ENCODE data around the gene EXOG.

The EXOG gene

GRCh38 chr3:38496131-38496910 is at the start of gene EXOG:
Gene EXOG (plus strand): TSS chr3:38496340. CDS start chr3:38496368, 28 bp downstream.
- Histone ChIP-seq H3K9ac (ENCODE audit: low read depth in 1 of 2, low read length in 2 of 2) (peak within 1 kb of the TSS; percentile 71 to 78), H3K36me3 (ENCODE audit: control insufficient read depth in 2 of 2, insufficient read depth in 2 of 2, low read length in 2 of 2) (peaks cover 0 to 5% of the 10 kb centered on the region in 2 donors), H3K9me3 (ENCODE audit: control insufficient read depth in 2 of 2, low read length in 2 of 2) (no peaks in the 10 kb centered on the region), H3K4me1 (ENCODE audit: control insufficient read depth in 2 of 2, insufficient read depth in 2 of 2, low read length in 2 of 2) (peaks cover 4 to 6% of the 10 kb centered on the region in 2 donors), H3K27ac (ENCODE audit: low read depth in 2 of 2, low read length in 2 of 2) (peak within 1 kb of the TSS in 1 of 2 donors; percentile 54), H3K4me3 (ENCODE audit: low read length in 2 of 2) (peak within 1 kb of the TSS; percentile 92 to 93), H3K27me3 (ENCODE audit: control insufficient read depth in 2 of 2, insufficient read depth in 2 of 2, low read length in 2 of 2) (no peaks in the 10 kb centered on the region)

- Histone ChIP-seq H3K27ac (ENCODE audit: low read depth in 2 of 2, low read length in 2 of 2) (no peak overlapping the region), H3K9ac (ENCODE audit: low read depth in 1 of 2, low read length in 2 of 2) (no peak overlapping the region), H3K27me3 (ENCODE audit: control insufficient read depth in 2 of 2, insufficient read depth in 2 of 2, low read length in 2 of 2) (no peaks in the 10 kb centered on the region), H3K4me1 (ENCODE audit: control insufficient read depth in 2 of 2, insufficient read depth in 2 of 2, low read length in 2 of 2) (no peaks in the 10 kb centered on the region), H3K36me3 (ENCODE audit: control insufficient read depth in 2 of 2, insufficient read depth in 2 of 2, low read length in 2 of 2) (no peaks in the 10 kb centered on the region), H3K4me3 (ENCODE audit: low read length in 2 of 2) (no peak overlapping the region), H3K9me3 (ENCODE audit: control insufficient read depth in 2 of 2, low read length in 2 of 2) (no peaks in the 10 kb centered on the region)
Observed at GRCh38 chr3:38446812-38447211, 49.3 kb upstream of the EXOG start.

DNA sequence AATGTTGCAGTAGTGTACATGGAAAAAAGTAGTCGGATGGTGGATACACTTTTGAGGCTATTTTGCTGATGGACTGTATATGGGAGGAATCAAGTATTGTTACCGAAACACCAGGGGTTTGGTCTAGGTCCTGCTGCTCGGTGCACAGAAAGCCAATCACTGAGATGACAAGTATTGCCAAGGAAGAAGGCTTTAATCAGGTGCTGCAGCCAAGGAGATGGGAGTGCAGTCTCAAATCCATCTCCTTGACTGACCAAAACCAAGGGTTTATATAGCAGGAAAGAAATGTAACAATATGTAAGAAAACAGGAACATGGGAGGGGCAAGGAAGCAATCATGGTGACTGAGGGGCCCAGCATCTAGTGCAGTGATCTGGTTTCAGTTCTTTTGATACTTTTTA is 45.3 kb upstream of the EXOG start:
- no peaks in the 10 kb centered on the region for H3K36me3 ChIP-seq (ENCODE audit: control insufficient read depth in 2 of 2, insufficient read depth in 2 of 2, low read length in 2 of 2)
- H3K4me1 ChIP-seq (ENCODE audit: control insufficient read depth in 2 of 2, insufficient read depth in 2 of 2, low read length in 2 of 2), result peaks cover 12 to 19% of the 10 kb centered on the region in 2 donors
- H3K4me3 ChIP-seq (ENCODE audit: low read length in 2 of 2), result no peak overlapping the region
- no peak overlapping the region for H3K27ac ChIP-seq (ENCODE audit: low read depth in 2 of 2, low read length in 2 of 2)
- no peak overlapping the region for H3K9ac ChIP-seq (ENCODE audit: low read depth in 1 of 2, low read length in 2 of 2)
- H3K9me3 ChIP-seq (ENCODE audit: control insufficient read depth in 2 of 2, low read length in 2 of 2), result no peaks in the 10 kb centered on the region
- no peaks in the 10 kb centered on the region for H3K27me3 ChIP-seq (ENCODE audit: control insufficient read depth in 2 of 2, insufficient read depth in 2 of 2, low read length in 2 of 2)

DNA sequence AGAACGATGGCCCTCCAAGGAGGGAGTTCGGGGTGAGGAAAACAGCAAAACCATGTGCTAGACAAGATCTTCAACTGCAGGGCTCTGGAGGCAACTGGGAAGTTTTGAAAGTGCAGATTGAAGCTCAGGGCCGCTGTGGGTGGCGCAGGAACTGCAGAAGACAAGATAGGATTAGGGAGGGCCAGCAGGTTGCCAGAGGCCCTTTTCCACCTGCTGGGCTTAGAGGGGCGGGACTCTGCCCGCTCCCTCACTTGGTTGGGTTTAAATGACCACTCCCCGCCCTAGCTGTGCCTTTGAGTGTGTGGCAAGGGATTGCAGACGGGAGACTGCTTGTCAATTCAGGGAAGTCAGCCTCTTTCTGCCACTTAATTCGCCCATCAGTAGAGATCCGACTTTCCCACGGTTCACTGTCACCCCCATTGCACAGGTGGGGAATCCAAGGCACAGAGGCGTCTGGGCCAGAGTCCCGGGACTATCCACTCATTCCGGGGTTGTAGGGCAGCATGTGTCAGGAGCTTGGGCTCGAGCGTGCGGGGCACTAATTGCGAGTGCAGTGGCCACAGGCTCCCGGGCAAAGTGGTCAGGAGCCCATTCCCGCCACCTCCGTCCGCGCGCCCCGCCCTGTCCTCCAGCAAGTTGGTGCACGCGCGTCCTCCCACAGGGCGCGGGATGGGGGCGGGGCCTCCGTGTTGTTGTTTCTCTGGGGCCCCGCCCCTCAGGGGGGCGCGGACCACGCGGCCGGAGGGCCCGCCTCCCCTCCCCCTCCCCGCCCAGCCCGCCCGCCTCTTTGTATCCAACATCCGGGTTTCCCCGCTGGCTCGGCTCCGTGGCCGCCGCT is 42.8 kb upstream of the EXOG start, which contains the start of gene ACVR2B:
Gene ACVR2B (plus strand): TSS at position 816 of the 838 bp plus-strand sequence. CDS start 433 bp downstream, outside the sequence.
- H3K4me3 ChIP-seq (ENCODE audit: low read length in 2 of 2), result peak within 1 kb of the TSS; percentile 87 to 92
- H3K9me3 ChIP-seq (ENCODE audit: control insufficient read depth in 2 of 2, low read length in 2 of 2), result no peaks in the 10 kb centered on the region
- no peaks in the 10 kb centered on the region for H3K27me3 ChIP-seq (ENCODE audit: control insufficient read depth in 2 of 2, insufficient read depth in 2 of 2, low read length in 2 of 2)
- H3K9ac ChIP-seq (ENCODE audit: low read depth in 1 of 2, low read length in 2 of 2), result peak within 1 kb of the TSS; percentile 77 to 86
- no peaks in the 10 kb centered on the region for H3K36me3 ChIP-seq (ENCODE audit: control insufficient read depth in 2 of 2, insufficient read depth in 2 of 2, low read length in 2 of 2)
- H3K27ac ChIP-seq (ENCODE audit: low read depth in 2 of 2, low read length in 2 of 2), result peak within 1 kb of the TSS; percentile 87 to 92
- H3K4me1 ChIP-seq (ENCODE audit: control insufficient read depth in 2 of 2, insufficient read depth in 2 of 2, low read length in 2 of 2), result peaks cover 23 to 31% of the 10 kb centered on the region in 2 donors

GRCh38 chr3:38453913-38454177 is 42.3 kb upstream of the EXOG start:
- H3K9me3 ChIP-seq (ENCODE audit: control insufficient read depth in 2 of 2, low read length in 2 of 2), result no peaks in the 10 kb centered on the region
- no peaks in the 10 kb centered on the region for H3K36me3 ChIP-seq (ENCODE audit: control insufficient read depth in 2 of 2, insufficient read depth in 2 of 2, low read length in 2 of 2)
- H3K4me1 ChIP-seq (ENCODE audit: control insufficient read depth in 2 of 2, insufficient read depth in 2 of 2, low read length in 2 of 2), result peaks cover 24 to 36% of the 10 kb centered on the region in 2 donors
- peak overlapping the region; percentile 75 to 86 for H3K9ac ChIP-seq (ENCODE audit: low read depth in 1 of 2, low read length in 2 of 2)
- peak overlapping the region; percentile 87 to 92 for H3K4me3 ChIP-seq (ENCODE audit: low read length in 2 of 2)
- H3K27ac ChIP-seq (ENCODE audit: low read depth in 2 of 2, low read length in 2 of 2), result peak overlapping the region; percentile 87 to 92
- H3K27me3 ChIP-seq (ENCODE audit: control insufficient read depth in 2 of 2, insufficient read depth in 2 of 2, low read length in 2 of 2), result no peaks in the 10 kb centered on the region

GRCh38 chr3:38454178-38454883 is 41.8 kb upstream of the EXOG start:
- peak overlapping the region; percentile 87 to 92 for H3K4me3 ChIP-seq (ENCODE audit: low read length in 2 of 2)
- H3K4me1 ChIP-seq (ENCODE audit: control insufficient read depth in 2 of 2, insufficient read depth in 2 of 2, low read length in 2 of 2), result peaks cover 28 to 41% of the 10 kb centered on the region in 2 donors
- no peaks in the 10 kb centered on the region for H3K9me3 ChIP-seq (ENCODE audit: control insufficient read depth in 2 of 2, low read length in 2 of 2)
- H3K36me3 ChIP-seq (ENCODE audit: control insufficient read depth in 2 of 2, insufficient read depth in 2 of 2, low read length in 2 of 2), result no peaks in the 10 kb centered on the region
- H3K9ac ChIP-seq (ENCODE audit: low read depth in 1 of 2, low read length in 2 of 2), result peak overlapping the region; percentile 75 to 86
- peak overlapping the region; percentile 87 to 92 for H3K27ac ChIP-seq (ENCODE audit: low read depth in 2 of 2, low read length in 2 of 2)
- H3K27me3 ChIP-seq (ENCODE audit: control insufficient read depth in 2 of 2, insufficient read depth in 2 of 2, low read length in 2 of 2), result no peaks in the 10 kb centered on the region

GRCh38 chr3:38454884-38455638 is 41.1 kb upstream of the EXOG start:
- Histone ChIP-seq H3K36me3 (ENCODE audit: control insufficient read depth in 2 of 2, insufficient read depth in 2 of 2, low read length in 2 of 2) (no peaks in the 10 kb centered on the region), H3K27ac (ENCODE audit: low read depth in 2 of 2, low read length in 2 of 2) (peak overlapping the region; percentile 87 to 92), H3K4me3 (ENCODE audit: low read length in 2 of 2) (peak overlapping the region; percentile 87 to 92), H3K9ac (ENCODE audit: low read depth in 1 of 2, low read length in 2 of 2) (peak overlapping the region; percentile 75 to 86), H3K27me3 (ENCODE audit: control insufficient read depth in 2 of 2, insufficient read depth in 2 of 2, low read length in 2 of 2) (no peaks in the 10 kb centered on the region), H3K9me3 (ENCODE audit: control insufficient read depth in 2 of 2, low read length in 2 of 2) (no peaks in the 10 kb centered on the region), H3K4me1 (ENCODE audit: control insufficient read depth in 2 of 2, insufficient read depth in 2 of 2, low read length in 2 of 2) (peaks cover 36 to 48% of the 10 kb centered on the region in 2 donors)

DNA sequence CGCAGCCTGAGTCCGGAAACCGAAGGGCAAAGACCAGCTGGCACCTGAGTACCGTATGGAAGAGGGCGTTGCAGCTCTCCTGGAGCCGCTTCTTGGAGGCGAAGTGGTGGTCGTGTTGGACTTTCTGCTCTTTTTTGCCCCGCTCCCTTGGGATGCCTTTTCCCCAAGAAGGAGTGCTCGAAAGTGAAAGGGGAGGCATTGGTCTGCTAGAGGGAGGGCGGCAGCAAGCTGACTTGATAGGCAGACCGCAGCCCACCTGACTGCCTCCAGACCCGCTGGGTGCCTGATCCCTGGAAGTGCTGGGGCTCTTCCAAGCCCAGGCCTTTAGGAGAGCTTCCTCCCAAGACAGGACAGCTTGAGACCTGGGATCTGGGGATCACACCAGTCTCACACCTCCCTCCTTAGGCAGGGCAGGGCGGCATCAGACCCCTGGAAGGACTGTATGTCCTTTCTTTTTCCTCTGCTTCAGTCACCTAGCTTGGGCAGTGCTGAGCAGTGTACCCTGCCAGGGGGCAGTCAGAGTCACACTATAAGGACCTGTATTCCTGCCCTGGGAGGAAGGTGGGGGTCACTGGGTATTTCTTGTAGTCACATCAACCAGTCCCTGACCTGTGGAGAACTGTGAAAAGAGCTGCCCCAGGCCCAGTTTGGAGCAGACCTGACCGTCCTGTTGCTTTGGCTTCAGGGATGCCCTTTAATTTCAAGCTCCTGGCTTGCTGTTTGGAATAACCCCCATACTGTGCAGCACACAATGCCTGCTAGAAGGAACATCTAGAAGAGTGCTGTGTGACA is 40.3 kb upstream of the EXOG start:
- H3K27me3 ChIP-seq (ENCODE audit: control insufficient read depth in 2 of 2, insufficient read depth in 2 of 2, low read length in 2 of 2), result no peaks in the 10 kb centered on the region
- H3K9ac ChIP-seq (ENCODE audit: low read depth in 1 of 2, low read length in 2 of 2), result peak overlapping the region; percentile 75 to 86
- peak overlapping the region; percentile 87 to 92 for H3K4me3 ChIP-seq (ENCODE audit: low read length in 2 of 2)
- H3K9me3 ChIP-seq (ENCODE audit: control insufficient read depth in 2 of 2, low read length in 2 of 2), result no peaks in the 10 kb centered on the region
- peak overlapping the region; percentile 87 to 92 for H3K27ac ChIP-seq (ENCODE audit: low read depth in 2 of 2, low read length in 2 of 2)
- peaks cover 37 to 55% of the 10 kb centered on the region in 2 donors for H3K4me1 ChIP-seq (ENCODE audit: control insufficient read depth in 2 of 2, insufficient read depth in 2 of 2, low read length in 2 of 2)
- no peaks in the 10 kb centered on the region for H3K36me3 ChIP-seq (ENCODE audit: control insufficient read depth in 2 of 2, insufficient read depth in 2 of 2, low read length in 2 of 2)

Data from mucosa of rectum (tissue), 2 donors.